SK-N-SH (cell line): ENCODE data around the gene CPS1. TPM values are rescaled to one million over a fixed set of nuclear protein-coding genes. Genes with fewer than 3 reads are reported as not detected.

Experiments
- CTCF ChIA-PET: fragments of 300-600, 350-600 bp; formaldehyde crosslinking; extraction: SDS; loops from one replicate; lab custom pipeline; 2021; lab: Yijun Ruan, JAX
- POLR2A ChIA-PET: fragments of 350-600 bp; sonication (Branson Sonifier 250); formaldehyde crosslinking; extraction: SDS; loops from one replicate; lab custom pipeline; 2020; ENCODE audit warnings: antibody characterized with exemption, inconsistent platforms; lab: Yijun Ruan, JAX
- DNase-seq: peaks from one replicate; pipeline ENCODE4 v3.0.0; 2012
- H2AFZ ChIP-seq: fragments of 200-600 bp; sonication (generic); 2 replicates; pipeline ENCODE4 v1.8.1; 2016; ENCODE audit warnings: antibody characterized with exemption, mild to moderate bottlenecking, low read depth
- H3F3A ChIP-seq: fragments of 200-600 bp; sonication (generic); replicated peaks from 2 replicates; pipeline ENCODE3; 2016; ENCODE audit warnings: antibody characterized with exemption, mild to moderate bottlenecking; ENCODE audit not compliant: insufficient read depth
- H3K27ac ChIP-seq, 2 experiments: fragments of 200-500 bp in 1 of 2; fragments of 200-600 bp in 1 of 2; sonication (Bioruptor generic) in 1 of 2; sonication (generic), shearing (Covaris generic) in 1 of 2; 2 replicates each; pipeline versions ENCODE4 v1.5.1 to v1.6.1; 2014 to 2016; ENCODE audit warnings: low read depth in 2 of 2, inconsistent platforms in 1 of 2, low read length in 1 of 2, mild to moderate bottlenecking in 1 of 2, mixed read lengths in 1 of 2
- H3K27me3 ChIP-seq: fragments of 200-600 bp; sonication (generic), shearing (Covaris generic); 2 replicates; pipeline ENCODE4 v1.6.1; 2016; ENCODE audit warnings: mixed run types; ENCODE audit not compliant: insufficient read depth
- H3K36me3 ChIP-seq, 2 experiments: fragments of 200-500 bp in 1 of 2; fragments of 200-600 bp in 1 of 2; sonication (Bioruptor generic) in 1 of 2; sonication (generic) in 1 of 2; replicated peaks in 1 of 2; 2 replicates each; pipeline versions ENCODE3 to v1.5.1; 2014 to 2016; ENCODE audit warnings: low read length in 1 of 2, mild to moderate bottlenecking in 1 of 2; ENCODE audit not compliant: insufficient read depth in 2 of 2, control insufficient read depth in 1 of 2
- H3K4me1 ChIP-seq, 2 experiments: fragments of 200-500 bp in 1 of 2; fragments of 200-600 bp in 1 of 2; sonication (Bioruptor generic) in 1 of 2; sonication (generic), shearing (Covaris generic) in 1 of 2; 2 replicates each; pipeline versions ENCODE4 v1.5.1 to v1.6.1; 2014 to 2016; ENCODE audit warnings: low read depth in 1 of 2, low read length in 1 of 2, mixed run types in 1 of 2; ENCODE audit not compliant: insufficient read depth in 2 of 2, control insufficient read depth in 1 of 2
- H3K4me2 ChIP-seq: fragments of 200-600 bp; sonication (generic), shearing (Covaris generic); 2 replicates; pipeline ENCODE4 v1.6.1; 2017; ENCODE audit warnings: mixed run types
- H3K4me3 ChIP-seq, 2 experiments: fragments of 200-500 bp in 1 of 2; fragments of 200-600 bp in 1 of 2; sonication (Bioruptor generic) in 1 of 2; sonication (generic), shearing (Covaris generic) in 1 of 2; 2 replicates each; pipeline versions ENCODE4 v1.5.1 to v1.8.1; 2014 to 2016; ENCODE audit warnings: low read depth in 2 of 2, inconsistent platforms in 1 of 2, low read length in 1 of 2, mild to moderate bottlenecking in 1 of 2, mixed read lengths in 1 of 2, moderate library complexity in 1 of 2
- H3K79me2 ChIP-seq: fragments of 200-600 bp; sonication (generic); 2 replicates; pipeline ENCODE4 v1.8.1; 2017; ENCODE audit warnings: mild to moderate bottlenecking; ENCODE audit not compliant: insufficient read depth
- H3K9ac ChIP-seq: fragments of 200-600 bp; sonication (generic); 2 replicates; pipeline ENCODE4 v1.6.1; 2017; ENCODE audit warnings: mixed run types
- H3K9me2 ChIP-seq: fragments of 200-600 bp; sonication (generic); 2 replicates; pipeline ENCODE4 v1.6.1; 2017; ENCODE audit warnings: mixed run types
- H3K9me3 ChIP-seq: fragments of 200-600 bp; sonication (generic); 2 replicates; pipeline ENCODE4 v1.6.1; 2017; ENCODE audit warnings: mixed run types, mild to moderate bottlenecking, moderate library complexity
- H4K20me1 ChIP-seq: fragments of 200-600 bp; sonication (generic); 2 replicates; pipeline ENCODE4 v1.6.1; 2017; ENCODE audit warnings: mild to moderate bottlenecking, mixed run types; ENCODE audit not compliant: insufficient read depth
- CHD2 ChIP-seq: fragments of 150-350 bp; IDR thresholded peaks from 2 replicates; pipeline ENCODE4 v1.6.1; 2018; ENCODE audit warnings: low read length; ENCODE audit not compliant: partially characterized antibody
- CTCF ChIP-seq: fragments of 200-600 bp; sonication (generic); IDR thresholded peaks from 2 replicates; pipeline ENCODE4 v1.6.1; 2017; ENCODE audit warnings: antibody characterized with exemption, mild to moderate bottlenecking, moderate library complexity
- EZH2phosphoT487 ChIP-seq: fragments of 200-600 bp; sonication (generic); IDR thresholded peaks from 2 replicates; pipeline ENCODE4 v1.6.1; 2017; ENCODE audit warnings: low read depth, mixed run types, mild to moderate bottlenecking, antibody characterized with exemption, moderate library complexity, borderline replicate concordance
- FOSL2 ChIP-seq: IDR thresholded peaks from 2 replicates; pipeline ENCODE4 v1.4.0; 2012; ENCODE audit warnings: low read depth, mild to moderate bottlenecking, moderate library complexity, borderline replicate concordance
- FOXJ3 ChIP-seq: sonication (generic); formaldehyde crosslinking; IDR thresholded peaks from 2 replicates; pipeline ENCODE4 v1.5.1; 2020; ENCODE audit warnings: mild to moderate bottlenecking, missing genetic modification reagents
- FOXM1 ChIP-seq: IDR thresholded peaks from 2 replicates; pipeline ENCODE4 v1.4.0; 2012; ENCODE audit warnings: low read depth, mild to moderate bottlenecking
- GABPA ChIP-seq: IDR thresholded peaks from 2 replicates; pipeline ENCODE4 v1.4.0; 2012; ENCODE audit warnings: low read depth, mild to moderate bottlenecking
- GATA2 ChIP-seq: sonication (generic); formaldehyde crosslinking; IDR thresholded peaks from 2 replicates; pipeline ENCODE4 v1.5.0; 2020; ENCODE audit warnings: mild to moderate bottlenecking, missing genetic modification reagents
- IRF3 ChIP-seq: fragments of 150-350 bp; IDR thresholded peaks from 2 replicates; pipeline ENCODE4 v1.6.1; 2016; ENCODE audit warnings: mild to moderate bottlenecking, low read depth, low read length
- JUND ChIP-seq: IDR thresholded peaks from 2 replicates; pipeline ENCODE4 v1.4.0; 2012
- MAX ChIP-seq: IDR thresholded peaks from 2 replicates; pipeline ENCODE4 v1.4.0; 2012; ENCODE audit warnings: low read depth
- MEF2A ChIP-seq: IDR thresholded peaks from 2 replicates; pipeline ENCODE4 v1.4.0; 2012; ENCODE audit warnings: low read depth, borderline replicate concordance
- MXI1 ChIP-seq: IDR thresholded peaks from 2 replicates; pipeline ENCODE4 v1.6.1; 2012; ENCODE audit warnings: mild to moderate bottlenecking, low read depth, low read length, improper control_type of control experiment
- NFIC ChIP-seq: IDR thresholded peaks from 2 replicates; pipeline ENCODE4 v1.4.0; 2012; ENCODE audit warnings: borderline replicate concordance
- POLR2AphosphoS5 ChIP-seq: IDR thresholded peaks from 2 replicates; pipeline ENCODE4 v1.6.1; 2012; ENCODE audit warnings: low read depth, low read length
- RAD21 ChIP-seq: IDR thresholded peaks from 2 replicates; pipeline ENCODE4 v1.6.1; 2012; ENCODE audit warnings: mild to moderate bottlenecking, low read length
- REST ChIP-seq: IDR thresholded peaks from 2 replicates; pipeline ENCODE4 v1.6.1; 2012; ENCODE audit warnings: mild to moderate bottlenecking, low read depth, low read length, moderate library complexity
- RFX5 ChIP-seq: IDR thresholded peaks from 2 replicates; pipeline ENCODE4 v1.6.1; 2012; ENCODE audit warnings: mild to moderate bottlenecking, improper control_type of control experiment, low read length
- SIN3A ChIP-seq: IDR thresholded peaks from 2 replicates; pipeline ENCODE4 v1.6.1; 2012; ENCODE audit warnings: low read depth, mild to moderate bottlenecking, low read length, moderate library complexity, borderline replicate concordance
- TAF1 ChIP-seq: IDR thresholded peaks from 2 replicates; pipeline ENCODE4 v1.6.1; 2012; ENCODE audit warnings: low read depth, mild to moderate bottlenecking, low read length, moderate library complexity, borderline replicate concordance
- TEAD4 ChIP-seq: IDR thresholded peaks from 2 replicates; pipeline ENCODE4 v1.4.0; 2012; ENCODE audit warnings: mild to moderate bottlenecking, borderline replicate concordance; ENCODE audit not compliant: insufficient read depth
- USF1 ChIP-seq: IDR thresholded peaks from 2 replicates; pipeline ENCODE4 v1.4.0; 2012; ENCODE audit warnings: low read depth, borderline replicate concordance
- USF2 ChIP-seq: fragments of 150-350 bp; IDR thresholded peaks from 2 replicates; pipeline ENCODE4 v1.6.1; 2017; ENCODE audit warnings: antibody characterized with exemption, low read length, low read depth, borderline replicate concordance
- WGBS: methylation state at CpG from one replicate; pipeline ENCODE4 v1.1.6; 2017; ENCODE audit warnings: low lambda C conversion rate; 5-methylcytosine and 5-hydroxymethylcytosine counted together
- polyA plus RNA-seq, 3 experiments: library from polyadenylated mRNA; depleted of rRNA; stranded (reverse); fragments of >200 nt; gene quantifications; 2 replicates each; pipeline ENCODE4 v1.2.3, GENCODE V29; 2012

CPS1 gene
- polyA plus RNA-seq, 1 of the 3 experiments (the other 2 are of a cell fraction), result 9.2 TPM

GRCh38 chr2:210617732-210618330 lies 61.4 kb downstream of the CPS1 start (continued):
- no peak for TF ChIP-seq POLR2AphosphoS5
- TF ChIP-seq FOXM1, result no peak
- TF ChIP-seq GABPA, result no peak
- TF ChIP-seq MAX, result no peak
- no peak for TF ChIP-seq TAF1
- no peak for TF ChIP-seq EZH2phosphoT487
- no peak for TF ChIP-seq CHD2
- no peak for TF ChIP-seq SIN3A
- 0 out of 2 replicates have a peak, but pooled peaks have one; percentile 27 for TF ChIP-seq IRF3
- no peak for TF ChIP-seq FOXJ3 (CRISPR knock-in tag)
- TF ChIP-seq TEAD4, result no peak

- Histone ChIP-seq H4K20me1 (no peaks in the 10 kb centered on the region), H3K4me3 (no peak overlapping the region), H3F3A (no peaks in the 10 kb centered on the region), H3K4me2 (no peak overlapping the region), H3K36me3 (no peaks in the 10 kb centered on the region), H3K27me3 (no peaks in the 10 kb centered on the region), H3K9me2 (no peaks in the 10 kb centered on the region), H2AFZ (no peak overlapping the region), H3K27ac (no peak overlapping the region), H3K9me3 (no peaks in the 10 kb centered on the region), H3K4me1 (no peaks in the 10 kb centered on the region), H3K9ac (no peak overlapping the region)
- 81% methylated on average over 3 of the region's 3 CpGs for WGBS
- ChIA-PET POLR2A (no interaction called here), CTCF (interaction anchor here (0.6 kb wide), 1 partner anchor 1227 kb away, joined by 3 read pairs; no protein-coding TSS in a partner anchor)
- TF ChIP-seq FOSL2 (no peak), CTCF (no peak), GATA2 (CRISPR knock-in tag) (no peak), MEF2A (no peak), POLR2AphosphoS5 (no peak), NFIC (no peak), MXI1 (no peak), FOXJ3 (CRISPR knock-in tag) (no peak), JUND (no peak), USF2 (no peak), RAD21 (no peak), GABPA (no peak), REST (no peak), RFX5 (no peak), CHD2 (no peak), USF1 (no peak), TAF1 (no peak)
- TF ChIP-seq, all 33 proteins: peak for 0
- no peak for DNase-seq
- no peaks in the 10 kb centered on the region for H3K79me2 ChIP-seq
These were observed 64.1 kb downstream of the CPS1 start for GRCh38 chr2:210620456-210620855.
